GM19468 (cell line): ENCODE results near the gene FAM81A.
"Not testable (repeated sequence)": the region's sequence is repeated elsewhere in the genome, so short reads cannot be mapped to it uniquely, and the experiment has no call there.

Experiments
- ATAC-seq: cut with Tn5 transposase; IDR thresholded peaks from one replicate; pipeline ENCODE4 v1.9.1; 2021; ENCODE audit warnings: mild to moderate bottlenecking, moderate library complexity, moderate number of reproducible peaks; ENCODE audit not compliant: unreplicated experiment; ENCODE audit errors: extremely low read depth

Gene FAM81A

DNA sequence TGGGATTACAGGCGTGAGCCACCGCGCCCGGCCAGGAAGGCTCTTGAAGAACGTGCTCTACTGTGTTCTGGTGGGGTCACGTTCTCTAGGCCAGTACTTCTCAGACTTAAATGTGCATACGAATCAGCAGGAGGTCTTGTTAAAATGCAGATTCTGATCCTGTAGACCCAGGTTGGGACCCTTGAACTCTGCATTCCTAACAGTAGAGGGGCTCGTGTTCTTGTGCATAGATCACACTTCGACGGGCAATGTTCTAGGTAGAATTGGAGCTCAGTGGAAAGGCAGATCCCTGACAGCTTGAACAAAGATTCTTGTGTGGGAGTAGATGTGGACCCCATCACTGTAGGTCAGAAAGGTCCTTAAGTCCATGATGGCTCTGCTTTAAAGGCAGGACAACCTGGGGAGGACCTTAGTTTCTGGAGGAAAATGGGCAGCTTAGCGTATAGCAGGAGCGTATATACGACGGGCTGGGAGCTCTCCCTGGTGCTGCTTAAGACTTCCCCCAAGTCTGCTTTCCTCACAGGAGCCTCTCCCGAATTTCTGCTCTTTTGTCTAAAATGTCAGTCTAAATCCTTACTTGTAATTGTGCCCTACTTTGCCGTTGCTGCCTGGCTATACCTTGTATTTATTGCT, 16.9 kb upstream of the FAM81A start:
- ATAC-seq: no peak

DNA sequence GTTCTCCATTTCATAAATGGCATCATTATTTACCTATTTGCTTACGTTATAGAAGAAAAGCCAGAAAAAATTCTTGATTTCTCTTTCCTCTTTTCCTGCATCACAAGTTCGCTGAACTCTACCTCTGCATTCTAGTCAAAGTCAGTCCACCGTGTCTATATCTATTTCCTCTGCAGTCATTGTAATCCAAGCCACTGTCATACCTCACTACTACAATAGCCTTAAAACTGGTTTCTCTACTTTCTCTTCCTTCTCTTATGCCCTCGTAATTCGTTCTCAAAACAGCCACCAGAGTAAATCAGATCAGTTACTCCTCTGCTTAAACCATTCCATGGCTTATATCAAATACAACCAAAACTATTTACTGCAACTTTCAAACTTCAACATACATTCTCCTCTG, 13.4 kb upstream of the FAM81A start:
- no peak for ATAC-seq

DNA sequence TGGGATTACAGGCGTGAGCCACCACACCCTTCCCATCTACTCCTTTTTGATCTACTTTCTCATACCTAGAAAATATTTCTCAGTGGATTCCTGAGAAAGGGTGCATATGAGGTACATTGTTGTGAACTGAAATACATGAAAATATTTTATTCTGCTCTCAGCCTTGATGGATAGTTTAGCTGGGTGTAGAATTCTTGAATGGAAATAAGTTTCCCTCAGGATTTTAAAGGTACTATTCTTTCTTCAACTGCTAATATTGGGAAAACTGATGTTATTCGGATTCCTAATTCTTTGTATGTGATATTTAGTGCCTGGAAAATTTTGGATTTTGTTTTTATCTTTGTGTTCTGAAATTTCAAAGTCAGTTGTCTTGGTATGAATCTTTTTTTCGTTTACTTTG, 9.1 kb upstream of the FAM81A start:
- ATAC-seq: not testable (repeated sequence)

DNA sequence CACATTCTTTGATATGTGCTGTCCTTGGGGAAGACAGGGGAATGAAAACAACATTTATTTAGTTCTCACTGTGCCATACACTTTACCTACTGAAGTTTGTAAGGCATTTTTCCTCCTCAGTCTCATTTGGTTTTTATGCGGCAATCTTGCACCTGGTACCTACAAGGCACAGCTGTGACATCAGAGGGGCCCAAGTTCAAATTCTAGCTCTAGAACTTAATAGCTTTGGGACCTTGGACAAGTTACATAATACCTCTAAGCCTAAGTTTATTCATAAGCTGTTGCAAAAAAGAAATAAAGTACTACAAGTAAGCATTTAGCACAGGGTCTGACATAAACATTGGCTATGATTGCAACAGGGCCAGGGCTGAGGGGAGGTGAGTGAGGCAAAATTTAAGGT, 5.6 kb upstream of the FAM81A start:
- ATAC-seq: no peak

DNA sequence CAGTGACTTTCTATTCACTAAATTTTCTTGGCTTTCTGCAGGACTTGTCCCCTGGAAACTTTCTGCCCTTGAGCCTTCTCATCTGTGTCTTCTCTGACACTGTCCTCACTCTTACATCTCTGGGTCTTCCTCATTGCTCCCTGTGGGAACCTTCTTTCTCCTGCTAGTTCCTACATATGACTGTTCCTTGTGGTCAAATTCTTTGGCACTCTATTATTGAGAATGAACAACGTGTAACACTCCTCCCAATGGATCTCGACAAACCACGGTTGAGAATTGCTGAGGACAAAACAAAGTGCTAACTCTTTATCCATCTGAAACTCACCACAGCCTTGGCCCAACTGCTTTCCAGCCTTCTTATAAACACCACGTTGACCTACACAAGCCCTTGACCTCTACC, 3.5 kb upstream of the FAM81A start:
- ATAC-seq: no peak

DNA sequence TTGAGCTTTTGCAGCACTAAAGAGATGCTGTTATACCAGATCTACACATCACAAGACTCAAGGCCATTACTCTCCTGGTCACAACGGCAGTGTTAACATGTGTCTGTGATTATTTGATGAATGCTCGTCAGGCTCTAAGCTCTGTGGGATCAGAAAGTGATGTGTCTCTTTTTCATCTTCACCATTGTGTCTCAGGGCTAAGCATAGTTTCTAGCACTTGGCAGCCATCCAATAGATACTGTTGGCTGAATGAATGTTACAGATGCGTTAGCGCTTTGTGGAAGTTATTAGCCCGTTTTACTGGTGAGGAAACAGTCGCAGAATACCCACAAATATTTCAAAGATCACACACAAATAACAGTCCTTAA, 1.2 kb upstream of the FAM81A start:
- ATAC-seq: no peak

DNA sequence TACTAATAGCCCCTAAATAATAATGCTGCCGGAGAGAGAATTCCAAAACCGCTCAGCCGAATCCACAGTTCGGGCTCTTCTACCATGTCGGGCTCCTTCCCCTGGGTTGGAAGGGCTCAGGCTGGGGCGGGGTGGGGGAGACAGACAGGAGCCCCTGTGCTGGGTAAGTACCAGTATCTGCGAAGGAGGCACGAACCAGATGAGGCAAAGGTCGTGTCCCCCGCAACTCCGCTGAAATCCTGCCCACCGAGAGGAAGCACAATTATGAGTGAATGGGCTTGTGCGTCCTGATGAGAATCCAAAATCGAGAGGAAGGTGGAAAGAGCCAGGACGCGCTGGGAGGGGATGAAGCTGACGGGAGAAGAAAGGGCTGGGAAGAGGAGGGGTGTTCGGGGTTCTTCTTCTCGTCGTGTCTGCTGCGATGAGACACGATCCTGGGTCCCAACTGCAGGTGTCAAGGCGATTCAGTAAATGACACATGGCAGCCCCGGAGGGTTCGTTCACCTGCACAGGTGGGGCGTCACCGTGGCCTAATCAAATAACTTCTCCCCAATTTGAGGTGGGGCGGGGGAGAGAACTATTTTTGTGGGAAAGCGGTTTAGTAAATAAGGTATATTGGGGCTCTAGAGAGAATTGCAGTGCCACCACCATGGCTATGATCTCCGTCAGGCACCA, 707 bp upstream of the FAM81A start:
- ATAC-seq: no peak

DNA sequence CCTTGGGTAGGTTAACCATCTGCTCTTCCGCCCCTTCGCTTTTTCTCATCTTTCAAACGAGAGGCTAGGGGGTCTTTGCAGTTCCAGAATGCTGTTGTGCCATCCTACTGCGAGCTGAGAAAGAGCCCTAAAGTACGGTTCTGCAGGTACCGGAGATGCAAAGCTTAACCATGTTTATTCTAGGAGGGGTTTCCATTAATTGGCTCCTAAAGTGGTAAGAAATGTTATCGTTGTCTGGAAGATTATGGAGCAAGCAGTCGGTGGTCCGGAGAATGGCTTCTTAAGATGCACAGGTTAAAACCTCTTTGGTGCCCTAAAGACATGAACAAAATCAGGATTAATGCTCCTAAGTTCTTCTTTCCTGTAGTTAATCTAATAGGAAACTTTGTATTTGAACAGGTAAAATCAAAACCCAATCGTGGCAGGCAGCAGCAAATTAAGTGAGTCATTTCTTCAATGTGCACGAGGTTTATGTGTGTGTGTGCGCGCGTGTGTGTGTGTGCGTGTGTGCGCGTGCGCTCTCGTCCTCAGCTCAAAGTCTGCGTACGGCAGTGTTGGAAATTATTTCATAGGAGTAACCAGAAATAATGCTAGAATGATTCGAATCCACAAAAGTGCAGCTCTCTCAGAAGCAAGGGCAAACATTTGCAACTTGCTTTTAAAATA, 772 bp downstream of the FAM81A start:
- ATAC-seq: no peak

DNA sequence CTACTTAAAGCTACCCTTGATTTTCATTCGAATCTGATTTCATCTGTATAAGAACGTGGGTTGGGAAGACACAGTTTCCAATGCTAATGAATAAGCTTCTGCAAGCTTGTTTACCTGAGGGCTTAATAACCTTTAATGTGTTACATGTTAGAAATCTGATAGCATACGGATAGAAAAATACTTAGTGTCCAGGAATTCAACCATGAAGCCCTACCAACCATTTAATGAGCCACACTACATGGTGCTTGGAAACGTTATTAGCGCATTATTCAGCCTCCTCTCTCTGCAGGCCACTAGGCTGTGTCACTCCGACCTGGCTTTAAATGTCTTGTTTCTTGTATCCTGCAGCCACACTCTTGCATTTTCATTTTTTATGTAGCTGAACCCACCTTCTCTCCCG, 1.6 kb downstream of the FAM81A start:
- ATAC-seq: no peak

DNA sequence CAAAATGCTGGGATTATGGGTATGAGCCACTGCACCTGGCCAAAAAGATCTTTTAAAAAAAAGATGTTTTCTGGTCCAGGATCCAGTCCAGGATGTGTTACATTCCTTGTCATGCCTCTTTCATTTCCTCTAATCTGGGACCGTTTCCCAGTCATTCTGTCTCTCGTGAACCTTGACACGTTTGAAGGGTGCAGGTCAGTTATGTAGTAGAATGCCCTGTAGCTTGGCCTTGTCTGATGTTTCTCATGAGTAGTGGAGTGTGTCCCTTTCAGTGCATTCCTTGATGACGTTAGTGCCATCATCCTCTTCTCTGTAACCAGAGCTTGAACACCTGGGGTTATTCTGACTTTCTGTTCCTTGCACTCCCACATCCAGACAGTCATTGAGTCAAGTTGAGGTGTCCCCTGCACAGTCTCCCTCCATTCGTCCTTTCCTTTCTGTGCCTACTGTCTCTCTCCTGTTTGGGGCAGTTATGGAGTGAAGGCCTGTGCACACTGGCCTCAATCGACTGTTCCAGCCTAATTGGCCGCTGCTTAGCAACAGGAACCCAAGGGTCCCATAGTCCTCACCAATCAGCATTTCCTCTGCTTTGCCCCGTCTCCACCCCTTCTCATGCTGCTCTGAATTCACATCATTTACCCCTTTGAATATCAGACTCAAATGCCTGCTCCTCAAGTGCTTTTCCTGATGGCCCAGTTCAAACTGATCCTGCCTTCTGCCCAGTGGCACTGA, 5.5 kb downstream of the FAM81A start:
- ATAC-seq: no peak

DNA sequence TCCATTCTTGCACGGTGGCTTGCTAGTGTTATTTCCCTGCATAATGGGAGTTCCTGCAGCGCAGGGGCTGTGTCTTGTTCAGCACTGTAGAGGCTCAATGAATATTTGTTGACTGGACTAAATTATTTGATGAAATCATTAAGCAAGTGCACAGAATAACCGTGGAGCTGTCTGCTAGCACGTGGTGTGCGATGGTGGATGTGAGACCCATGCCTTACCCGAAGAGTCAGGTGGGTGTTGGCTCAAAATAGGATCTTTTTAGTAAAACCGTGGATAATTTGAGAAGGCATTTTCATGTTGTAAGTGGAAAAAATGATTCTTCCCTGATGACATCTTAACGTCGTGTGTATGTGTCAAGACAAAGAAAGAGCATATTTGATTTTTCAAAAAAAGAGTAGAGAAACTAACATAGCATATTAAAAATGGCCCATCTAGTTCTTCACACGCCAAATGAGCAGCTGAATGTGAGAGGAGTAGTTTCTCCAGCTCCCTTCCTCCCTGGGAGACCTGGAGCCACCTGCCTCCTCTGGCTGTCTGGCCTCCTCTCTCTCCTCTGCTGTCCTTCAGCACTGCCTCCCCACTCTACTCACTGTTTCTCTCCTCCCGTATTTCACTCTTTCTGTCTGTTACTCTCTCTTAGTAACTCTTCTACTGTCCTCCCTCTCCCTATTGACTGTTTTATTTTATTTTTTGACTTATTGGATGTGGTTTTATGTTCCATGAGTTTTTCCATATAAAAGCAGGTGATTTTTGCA, 6.3 kb downstream of the FAM81A start:
- no peak for ATAC-seq

DNA sequence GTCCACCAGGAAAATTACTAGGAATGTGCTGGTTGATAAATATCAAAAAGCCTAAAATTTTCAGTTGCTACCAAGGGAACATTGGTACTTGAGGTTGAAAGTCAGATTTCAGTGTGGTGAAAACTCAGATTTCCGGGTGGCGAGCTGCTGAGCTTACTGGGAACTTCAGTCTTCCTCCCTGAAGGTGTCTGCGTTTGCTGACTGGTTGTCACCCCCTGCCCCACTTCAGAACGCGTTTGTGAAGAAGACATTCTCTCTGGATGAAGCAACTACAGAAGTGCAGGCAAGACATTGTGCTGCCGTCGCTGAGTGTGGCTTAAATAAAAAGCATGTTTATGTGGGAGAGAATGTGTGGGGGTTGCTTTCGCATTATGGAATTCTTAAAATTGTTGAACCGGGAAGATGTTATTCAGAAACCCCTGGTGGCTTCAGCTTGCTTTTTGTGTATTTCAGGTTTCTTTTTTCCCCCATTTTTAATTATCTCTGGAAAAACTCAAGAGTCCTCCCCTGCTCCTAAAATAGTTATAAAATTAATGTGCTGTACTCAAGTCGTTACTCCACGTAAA, 7.1 kb downstream of the FAM81A start:
- ATAC-seq: no peak

DNA sequence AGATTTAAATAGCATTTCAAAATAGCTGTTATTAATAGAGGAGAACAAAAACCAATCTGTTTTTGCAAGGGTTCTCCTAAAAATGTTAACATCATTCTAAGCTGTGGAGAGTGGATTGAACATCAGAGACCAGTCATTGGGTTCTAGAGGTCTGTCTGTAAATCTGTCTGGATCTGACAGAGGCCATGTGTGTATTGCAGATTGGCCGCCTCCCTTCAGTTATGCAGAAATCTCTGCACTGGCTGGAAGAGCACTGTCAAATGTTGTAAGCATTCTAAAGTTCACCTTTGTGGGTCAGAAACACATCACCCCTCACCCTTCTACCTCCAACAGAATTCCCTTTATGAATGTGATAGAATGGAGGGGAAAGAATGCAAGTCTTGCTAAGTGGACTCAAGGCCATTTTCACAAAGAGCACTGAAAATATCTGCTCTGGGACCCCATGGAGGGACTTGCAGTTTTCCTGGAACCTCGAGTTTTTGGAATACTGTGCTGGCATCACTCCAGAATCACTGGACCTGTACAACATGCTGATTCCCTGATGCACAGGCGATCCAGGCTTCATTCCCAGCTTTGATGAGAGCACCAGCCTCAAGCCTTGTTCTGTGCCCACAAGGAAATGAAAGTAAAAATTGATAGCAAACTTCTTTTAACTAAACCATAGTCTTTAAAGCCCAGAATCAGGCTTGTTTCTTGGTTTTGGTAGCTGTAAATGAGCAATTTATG, 8.4 kb downstream of the FAM81A start:
- no peak for ATAC-seq

DNA sequence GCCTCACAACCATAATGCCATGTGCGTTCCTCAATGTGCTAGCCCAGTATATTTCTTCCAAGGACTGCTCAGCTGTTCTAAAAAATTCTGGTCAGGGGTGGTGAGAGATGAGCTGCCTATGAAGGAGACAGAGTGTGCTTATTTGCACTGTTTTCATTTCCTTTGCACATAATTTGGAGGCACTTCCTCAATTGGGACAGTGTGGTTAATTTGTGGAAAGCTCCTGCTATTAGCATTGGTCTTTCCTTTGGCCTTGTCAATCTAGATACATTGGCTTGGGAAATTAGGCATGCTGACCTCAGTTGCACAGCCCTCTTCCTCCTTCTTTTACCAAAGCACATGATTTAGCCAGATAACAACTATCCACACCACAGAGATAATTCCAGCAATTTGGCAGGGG, 9.4 kb downstream of the FAM81A start:
- ATAC-seq: no peak

DNA sequence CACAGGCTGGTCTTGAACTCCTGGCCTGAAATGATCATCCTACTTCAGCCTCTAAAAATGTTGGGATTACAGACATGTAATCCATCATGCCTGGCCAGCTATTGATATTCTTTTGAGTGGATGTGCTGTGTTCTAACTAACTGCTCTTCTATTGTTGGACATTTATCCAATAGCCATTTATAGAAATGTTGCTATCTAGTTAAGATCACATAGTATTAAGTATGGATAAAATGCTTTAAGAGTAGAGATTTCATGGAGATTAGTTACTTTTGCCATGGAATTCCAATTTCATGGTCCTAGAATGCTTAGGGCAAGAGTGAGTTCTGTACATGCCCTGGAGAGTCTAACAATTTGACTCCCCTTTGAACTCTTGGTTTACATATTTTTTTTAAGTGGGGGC, 10.9 kb downstream of the FAM81A start:
- no peak for ATAC-seq

DNA sequence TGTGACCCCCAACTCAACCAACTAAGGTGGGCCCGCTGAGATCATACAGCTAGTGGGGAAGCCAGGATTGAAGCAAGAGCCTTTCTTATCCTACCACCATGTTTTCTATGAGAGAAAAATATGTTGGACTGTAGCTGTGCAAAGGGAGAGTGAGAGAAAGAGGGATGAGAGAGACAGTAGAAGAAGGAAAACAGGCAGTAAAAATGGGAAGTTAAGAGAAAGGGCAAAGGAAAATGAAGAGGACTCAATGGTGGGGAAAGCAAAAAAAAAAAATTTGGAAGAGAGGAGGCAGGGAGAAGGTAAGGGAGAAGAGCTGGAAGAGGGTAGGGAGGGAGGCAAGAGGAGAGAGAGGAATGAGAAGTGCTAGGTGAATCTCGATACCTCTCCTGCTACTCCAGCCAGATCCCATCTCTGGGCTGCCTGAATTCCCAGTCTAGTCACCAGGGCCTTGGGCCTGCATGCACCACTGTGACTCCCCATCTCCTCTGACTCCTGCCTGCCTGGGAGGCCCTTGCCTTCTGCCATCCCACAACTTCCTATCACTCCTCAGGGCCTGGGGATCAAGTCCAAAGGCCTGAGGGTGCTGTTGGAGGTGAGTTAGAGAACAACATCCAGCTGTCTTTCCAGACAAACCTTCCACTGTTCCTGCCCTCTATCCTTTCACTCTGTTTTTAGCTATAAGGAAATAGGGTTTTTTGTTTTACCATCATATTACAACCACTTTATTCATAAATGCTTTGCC, 15.7 kb downstream of the FAM81A start:
- no peak for ATAC-seq

DNA sequence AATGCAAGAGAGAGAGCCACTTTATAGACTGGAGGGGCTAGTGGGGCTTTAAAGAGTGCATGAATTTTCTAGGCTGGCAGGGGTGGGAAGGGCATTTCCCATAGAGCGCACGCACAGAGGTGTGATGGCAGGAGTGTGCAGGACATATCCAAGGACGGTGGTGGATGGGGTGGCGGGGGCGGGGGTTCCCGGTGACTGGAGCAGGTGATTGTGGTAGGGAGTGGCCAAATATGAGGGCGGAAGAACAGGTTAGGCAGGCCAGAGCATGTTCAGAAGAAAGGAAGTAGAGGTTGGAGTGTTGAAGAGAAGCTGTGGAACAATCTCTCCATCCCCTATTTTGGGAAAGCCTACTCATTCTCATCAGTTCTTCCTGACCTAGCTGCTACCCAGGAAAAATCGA, 18.1 kb downstream of the FAM81A start:
- no peak for ATAC-seq

DNA sequence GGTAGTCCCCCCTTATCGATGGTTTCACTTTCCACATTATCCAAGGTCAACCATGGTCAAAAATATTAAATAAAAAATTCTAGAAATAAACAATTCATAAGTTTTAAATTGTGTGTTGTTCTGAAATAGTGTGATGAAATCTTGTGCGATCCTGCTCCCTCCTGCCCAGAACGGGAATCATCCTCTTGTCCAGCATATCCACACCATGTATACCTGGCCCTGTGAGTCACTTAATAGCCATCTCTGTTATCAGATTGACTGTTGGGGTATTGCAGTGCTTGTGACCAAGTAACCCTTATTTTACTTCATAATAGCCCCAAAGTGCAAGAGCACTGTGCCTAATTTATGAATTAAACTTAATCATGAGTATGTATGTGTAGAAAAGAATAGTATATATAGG, 19.1 kb downstream of the FAM81A start:
- ATAC-seq: no peak

DNA sequence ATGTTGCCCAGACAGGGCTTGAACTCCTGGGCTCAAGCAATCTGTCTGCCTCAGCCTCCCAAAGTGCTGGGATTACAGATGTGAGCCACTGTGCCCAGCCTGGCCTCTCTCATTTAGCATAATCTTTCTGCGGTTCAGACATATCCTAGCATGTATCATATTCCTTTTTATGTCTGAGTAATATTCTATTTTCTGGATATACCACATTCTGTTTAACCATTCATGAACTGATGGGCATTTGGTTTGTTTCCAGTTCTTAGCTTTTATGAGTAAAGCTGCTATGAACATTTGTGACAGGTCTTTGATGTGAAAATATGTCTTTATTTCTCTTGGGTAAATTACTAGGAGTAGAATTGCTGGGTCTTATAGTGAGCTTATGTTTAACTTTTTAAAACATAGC, 23.5 kb downstream of the FAM81A start:
- ATAC-seq: no peak
